Measurements from ENCODE around the gene SAMD9L. TPM values are rescaled to one million over a fixed set of nuclear protein-coding genes. Genes with fewer than 3 reads are reported as not detected.

Gene SAMD9L
- total and polyA plus RNA-seq, 2 experiments from 2014 or later: not detected

- Histone ChIP-seq H3K4me1 (ENCODE audit: insufficient read depth) (no peaks in the 10 kb centered on the region), H3K27ac (ENCODE audit: low read depth) (no peak overlapping the region), H2AFZ (no peak overlapping the region), H3K36me3 (ENCODE audit: insufficient read depth) (no peaks in the 10 kb centered on the region), H4K20me1 (replicated peaks; ENCODE audit: insufficient read depth) (no peaks in the 10 kb centered on the region), H3F3A (replicated peaks; ENCODE audit: low read depth) (no peaks in the 10 kb centered on the region), H3K27me3 (ENCODE audit: insufficient read depth) (no peaks in the 10 kb centered on the region), H3K4me2 (no peak overlapping the region), H3K9me2 (ENCODE audit: insufficient read depth) (no peaks in the 10 kb centered on the region; the same call in 1 of the 2 replicates), H3K79me2 (replicated peaks; ENCODE audit: insufficient read depth) (no peaks in the 10 kb centered on the region), H3K4me3 (no peak overlapping the region)
- no peak for TF ChIP-seq ETS1 (IDR thresholded peaks at IDR 0.05)
- no peak for TF ChIP-seq CTCF (conservative IDR thresholded peaks at IDR 0.05; ENCODE audit: low read depth in 2 of 2)
- TF ChIP-seq STAT1 (IDR thresholded peaks at IDR 0.05; ENCODE audit: unreplicated experiment): no peak
- no peak for TF ChIP-seq REST (IDR thresholded peaks at IDR 0.05; ENCODE audit: unreplicated experiment)
- TF ChIP-seq CREB1 (CRISPR knock-in tag; IDR thresholded peaks at IDR 0.05; ENCODE audit: low read depth): no peak
- no peak for TF ChIP-seq ZNF331 (CRISPR knock-in tag; IDR thresholded peaks at IDR 0.05; ENCODE audit: low read depth)
- TF ChIP-seq POLR2AphosphoS5 (IDR thresholded peaks at IDR 0.05; ENCODE audit: low read depth): no peak
- TF ChIP-seq JUNB (IDR thresholded peaks at IDR 0.05; ENCODE audit: unreplicated experiment): no peak
- TF ChIP-seq NANOG (IDR thresholded peaks at IDR 0.05; ENCODE audit: borderline replicate concordance): no peak
- TF ChIP-seq ZNF114 (CRISPR knock-in tag; IDR thresholded peaks at IDR 0.05): no peak
- no peak for TF ChIP-seq EZH2phosphoT487 (IDR thresholded peaks at IDR 0.05; ENCODE audit: unreplicated experiment)
- TF ChIP-seq EZH2 (IDR thresholded peaks at IDR 0.05; ENCODE audit: low read depth, unreplicated experiment): no peak
- TF ChIP-seq ZNF462 (CRISPR knock-in tag; IDR thresholded peaks at IDR 0.05): no peak
- no peaks in the 10 kb centered on the region for H3K9me3 Mint-ChIP-seq
- no peak for DNase-seq (ENCODE audit: low spot score)
- no peak overlapping the region for H3K4me3 Mint-ChIP-seq
- H3K27me3 Mint-ChIP-seq (ENCODE audit: insufficient read depth, low read depth, poor library complexity): no peaks in the 10 kb centered on the region
- no peak overlapping the region for H3K27ac Mint-ChIP-seq
- H3K4me1 Mint-ChIP-seq: no peaks in the 10 kb centered on the region
- ATAC-seq: no peak
- H3K36me3 Mint-ChIP-seq (ENCODE audit: low read depth): no peaks in the 10 kb centered on the region
Observed at GRCh38 chr7:93185303-93186027, 37.3 kb upstream of the SAMD9L start.

Measured in GM23338 (cell line).